WTC11 (cell line): Measurements from ENCODE around the gene ICAM3. TPM values are rescaled to one million over a fixed set of nuclear protein-coding genes. Genes with fewer than 3 reads are reported as not detected.
A peak's percentile ranks its signal among the peaks of the same experiment; 100 is the strongest.

Experiments
- CBFB ChIP-seq: sonication (generic); formaldehyde crosslinking; IDR thresholded peaks from 2 replicates; pipeline ENCODE4 v1.8.1; 2022; ENCODE audit warnings: mild to moderate bottlenecking, low read depth, missing genetic modification reagents
- CDX4 ChIP-seq: fragments of 250-450 bp; sonication (Bioruptor Pico); IDR thresholded peaks from 2 replicates; pipeline ENCODE4 v1.9.0; 2021; ENCODE audit warnings: moderate library complexity, mild to moderate bottlenecking, inconsistent platforms, borderline replicate concordance
- ETV6 ChIP-seq: sonication (generic); formaldehyde crosslinking; IDR thresholded peaks from 2 replicates; pipeline ENCODE4 v1.8.1; 2022; ENCODE audit warnings: mild to moderate bottlenecking, missing genetic modification reagents
- FOXJ3 ChIP-seq: sonication (generic); formaldehyde crosslinking; IDR thresholded peaks from 2 replicates; pipeline ENCODE4 v1.9.0; 2021; ENCODE audit warnings: missing genetic modification reagents, mild to moderate bottlenecking, borderline replicate concordance
- FOXK1 ChIP-seq: sonication (generic); formaldehyde crosslinking; IDR thresholded peaks from 2 replicates; pipeline ENCODE4 v1.8.0; 2022; ENCODE audit warnings: mild to moderate bottlenecking, moderate library complexity, missing genetic modification reagents
- GRHL2 ChIP-seq: fragments of 250-450 bp; sonication (Bioruptor Pico); IDR thresholded peaks from 2 replicates; pipeline ENCODE4 v1.8.0; 2022; ENCODE audit warnings: mild to moderate bottlenecking, moderate library complexity; ENCODE audit not compliant: insufficient replicate concordance, severe bottlenecking
- HMGA2 ChIP-seq: fragments of 250-450 bp; sonication (Bioruptor Pico); IDR thresholded peaks from 2 replicates; pipeline ENCODE4 v1.4.0; 2021; ENCODE audit warnings: mild to moderate bottlenecking, moderate library complexity
- HMGXB4 ChIP-seq: sonication (generic); formaldehyde crosslinking; IDR thresholded peaks from 2 replicates; pipeline ENCODE4 v1.8.1; 2023; ENCODE audit warnings: mild to moderate bottlenecking, moderate library complexity, missing genetic modification reagents
- IRF1 ChIP-seq: sonication (generic); formaldehyde crosslinking; IDR thresholded peaks from 2 replicates; pipeline ENCODE4 v1.8.0; 2023; ENCODE audit warnings: missing genetic modification reagents
- IRF2 ChIP-seq: sonication (generic); formaldehyde crosslinking; IDR thresholded peaks from 2 replicates; pipeline ENCODE4 v1.8.0; 2022; ENCODE audit warnings: low read depth, missing genetic modification reagents, borderline replicate concordance
- KAT7 ChIP-seq: sonication (generic); formaldehyde crosslinking; IDR thresholded peaks from 2 replicates; pipeline ENCODE4 v1.8.1; 2023; ENCODE audit warnings: missing genetic modification reagents, mild to moderate bottlenecking, borderline replicate concordance
- NFE2L1 ChIP-seq: sonication (generic); formaldehyde crosslinking; IDR thresholded peaks from 2 replicates; pipeline ENCODE4 v1.8.1; 2023; ENCODE audit warnings: missing genetic modification reagents
- NFYB ChIP-seq: sonication (generic); formaldehyde crosslinking; conservative IDR thresholded peaks from 2 replicates; pipeline ENCODE4 v1.8.0; 2022; ENCODE audit warnings: low read depth, missing genetic modification reagents
- NR2C2 ChIP-seq: sonication (generic); formaldehyde crosslinking; IDR thresholded peaks from 2 replicates; pipeline ENCODE4 v1.8.0; 2022; ENCODE audit warnings: mild to moderate bottlenecking, missing genetic modification reagents
- NR3C1 ChIP-seq: sonication (generic); formaldehyde crosslinking; conservative IDR thresholded peaks from 2 replicates; pipeline ENCODE4 v1.8.1; 2023; ENCODE audit warnings: low read depth, mild to moderate bottlenecking, missing genetic modification reagents
- OVOL2 ChIP-seq: fragments of 250-450 bp; sonication (Bioruptor Pico); IDR thresholded peaks from 2 replicates; pipeline ENCODE4 v1.9.0; 2021; ENCODE audit warnings: mild to moderate bottlenecking, borderline replicate concordance
- SOX15 ChIP-seq: fragments of 250-450 bp; sonication (Bioruptor Pico); IDR thresholded peaks from 2 replicates; pipeline ENCODE4 v1.9.0; 2021; ENCODE audit warnings: mild to moderate bottlenecking
- TCF7 ChIP-seq: sonication (generic); formaldehyde crosslinking; IDR thresholded peaks from 2 replicates; pipeline ENCODE4 v1.8.0; 2022; ENCODE audit warnings: mild to moderate bottlenecking, low read depth, missing genetic modification reagents, moderate library complexity
- TEAD1 ChIP-seq: sonication (generic); formaldehyde crosslinking; IDR thresholded peaks from 2 replicates; pipeline ENCODE4 v1.8.0; 2022; ENCODE audit warnings: mild to moderate bottlenecking, missing genetic modification reagents
- TP53 ChIP-seq: sonication (generic); formaldehyde crosslinking; IDR thresholded peaks from 2 replicates; pipeline ENCODE4 v1.8.1; 2023; ENCODE audit warnings: mild to moderate bottlenecking, missing genetic modification reagents
- USF2 ChIP-seq: sonication (generic); formaldehyde crosslinking; IDR thresholded peaks from 2 replicates; pipeline ENCODE4 v1.8.1; 2023; ENCODE audit warnings: mild to moderate bottlenecking, missing genetic modification reagents, moderate library complexity
- ZNF121 ChIP-seq: sonication (generic); formaldehyde crosslinking; IDR thresholded peaks from 2 replicates; pipeline ENCODE4 v1.8.0; 2023; ENCODE audit warnings: missing genetic modification reagents
- ZNF232 ChIP-seq: sonication (generic); formaldehyde crosslinking; IDR thresholded peaks from 2 replicates; pipeline ENCODE4 v1.8.0; 2022; ENCODE audit warnings: mild to moderate bottlenecking, missing genetic modification reagents
- ZNF396 ChIP-seq: fragments of 250-450 bp; sonication (Bioruptor Pico); IDR thresholded peaks from 2 replicates; pipeline ENCODE4 v1.8.0; 2021; ENCODE audit warnings: mild to moderate bottlenecking, moderate library complexity, borderline replicate concordance
- ZNF416 ChIP-seq: fragments of 250-450 bp; sonication (Bioruptor Pico); IDR thresholded peaks from 2 replicates; pipeline ENCODE4 v1.9.0; 2021; ENCODE audit warnings: mild to moderate bottlenecking, inconsistent platforms
- ZNF423 ChIP-seq: fragments of 250-450 bp; sonication (Bioruptor Pico); IDR thresholded peaks from 2 replicates; pipeline ENCODE4 v2.1.2; 2022; ENCODE audit warnings: mild to moderate bottlenecking, moderate library complexity
- ZSCAN18 ChIP-seq: fragments of 250-450 bp; sonication (Bioruptor Pico); IDR thresholded peaks from 2 replicates; pipeline ENCODE4 v2.1.2; 2022; ENCODE audit warnings: mild to moderate bottlenecking, moderate library complexity
- total RNA-seq: library from RNA; stranded (reverse); gene quantifications from 3 replicates; pipeline ENCODE4 v1.2.3, GENCODE V29; 2021
- TF ChIP-seq, protein P1 (sequence below): sonication (generic); formaldehyde crosslinking; IDR thresholded peaks from 2 replicates; pipeline ENCODE4 v1.8.1; 2022; ENCODE audit warnings: low read depth, missing genetic modification reagents, borderline replicate concordance
- TF ChIP-seq, protein P2 (sequence below): sonication (generic); formaldehyde crosslinking; IDR thresholded peaks from 2 replicates; pipeline ENCODE4 v1.8.0; 2023; ENCODE audit warnings: mild to moderate bottlenecking, missing genetic modification reagents

The ICAM3 gene
- total RNA-seq, 1 experiment from 2014 or later = 18.7 TPM

DNA sequence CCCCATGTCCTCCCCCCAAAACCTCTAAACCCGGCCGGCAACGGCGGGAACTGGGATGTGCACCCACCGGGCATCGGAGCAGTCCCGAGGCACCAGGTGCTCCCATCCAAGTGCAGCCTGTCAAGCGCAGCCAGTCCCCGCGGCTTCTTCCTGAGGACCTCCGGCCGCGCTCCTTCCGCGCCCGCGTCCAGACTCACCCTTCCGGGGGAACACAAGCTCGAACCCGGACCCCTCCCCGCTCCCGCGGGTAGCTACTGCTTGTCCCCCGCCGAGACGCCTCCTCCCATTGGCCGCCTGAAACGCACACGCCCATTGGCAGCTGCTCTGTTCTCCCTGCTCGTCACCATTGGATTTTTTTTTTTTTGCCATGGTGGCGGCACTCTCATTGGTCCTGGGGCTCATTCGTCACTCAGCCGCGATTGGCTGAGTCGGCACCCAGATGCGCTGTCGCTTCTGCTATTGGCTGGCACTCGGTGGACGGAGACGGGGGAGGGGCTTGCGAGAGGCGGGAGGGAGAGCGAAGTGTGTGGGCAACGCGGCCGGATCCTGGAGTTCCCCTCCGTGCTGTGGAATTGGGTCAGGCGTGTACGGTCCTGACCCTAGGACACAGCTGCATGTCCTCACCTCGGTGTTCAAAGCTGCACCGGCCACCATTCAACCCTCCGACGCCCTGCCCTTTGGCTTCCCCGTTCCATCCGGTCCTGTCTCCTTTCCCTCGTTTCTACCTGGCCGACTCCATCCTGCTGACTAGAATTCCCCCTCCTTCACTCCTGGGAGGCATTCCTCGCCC lies 41.1 kb upstream of the ICAM3 start, which contains the start of gene TYK2 (continued):
- peak; percentile 98 for TF ChIP-seq NFYB
- TF ChIP-seq HMGA2 (CRISPR knock-in tag) = no peak
- 0 out of 2 replicates have a peak, but pooled peaks have one; percentile 24 for TF ChIP-seq TP53 (CRISPR knock-in tag)
- TF ChIP-seq ZNF416 (CRISPR knock-in tag) = no peak
- TF ChIP-seq, protein P1, sequence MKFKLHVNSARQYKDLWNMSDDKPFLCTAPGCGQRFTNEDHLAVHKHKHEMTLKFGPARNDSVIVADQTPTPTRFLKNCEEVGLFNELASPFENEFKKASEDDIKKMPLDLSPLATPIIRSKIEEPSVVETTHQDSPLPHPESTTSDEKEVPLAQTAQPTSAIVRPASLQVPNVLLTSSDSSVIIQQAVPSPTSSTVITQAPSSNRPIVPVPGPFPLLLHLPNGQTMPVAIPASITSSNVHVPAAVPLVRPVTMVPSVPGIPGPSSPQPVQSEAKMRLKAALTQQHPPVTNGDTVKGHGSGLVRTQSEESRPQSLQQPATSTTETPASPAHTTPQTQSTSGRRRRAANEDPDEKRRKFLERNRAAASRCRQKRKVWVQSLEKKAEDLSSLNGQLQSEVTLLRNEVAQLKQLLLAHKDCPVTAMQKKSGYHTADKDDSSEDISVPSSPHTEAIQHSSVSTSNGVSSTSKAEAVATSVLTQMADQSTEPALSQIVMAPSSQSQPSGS = no peak
- TF ChIP-seq TCF7 (CRISPR knock-in tag) = no peak
- no peak for TF ChIP-seq ZNF423 (CRISPR knock-in tag)
- TF ChIP-seq ZNF396 (CRISPR knock-in tag) = no peak
- TF ChIP-seq FOXJ3 (CRISPR knock-in tag) = no peak
- TF ChIP-seq ZSCAN18 = no peak
- no peak for TF ChIP-seq KAT7
- TF ChIP-seq, protein P2, sequence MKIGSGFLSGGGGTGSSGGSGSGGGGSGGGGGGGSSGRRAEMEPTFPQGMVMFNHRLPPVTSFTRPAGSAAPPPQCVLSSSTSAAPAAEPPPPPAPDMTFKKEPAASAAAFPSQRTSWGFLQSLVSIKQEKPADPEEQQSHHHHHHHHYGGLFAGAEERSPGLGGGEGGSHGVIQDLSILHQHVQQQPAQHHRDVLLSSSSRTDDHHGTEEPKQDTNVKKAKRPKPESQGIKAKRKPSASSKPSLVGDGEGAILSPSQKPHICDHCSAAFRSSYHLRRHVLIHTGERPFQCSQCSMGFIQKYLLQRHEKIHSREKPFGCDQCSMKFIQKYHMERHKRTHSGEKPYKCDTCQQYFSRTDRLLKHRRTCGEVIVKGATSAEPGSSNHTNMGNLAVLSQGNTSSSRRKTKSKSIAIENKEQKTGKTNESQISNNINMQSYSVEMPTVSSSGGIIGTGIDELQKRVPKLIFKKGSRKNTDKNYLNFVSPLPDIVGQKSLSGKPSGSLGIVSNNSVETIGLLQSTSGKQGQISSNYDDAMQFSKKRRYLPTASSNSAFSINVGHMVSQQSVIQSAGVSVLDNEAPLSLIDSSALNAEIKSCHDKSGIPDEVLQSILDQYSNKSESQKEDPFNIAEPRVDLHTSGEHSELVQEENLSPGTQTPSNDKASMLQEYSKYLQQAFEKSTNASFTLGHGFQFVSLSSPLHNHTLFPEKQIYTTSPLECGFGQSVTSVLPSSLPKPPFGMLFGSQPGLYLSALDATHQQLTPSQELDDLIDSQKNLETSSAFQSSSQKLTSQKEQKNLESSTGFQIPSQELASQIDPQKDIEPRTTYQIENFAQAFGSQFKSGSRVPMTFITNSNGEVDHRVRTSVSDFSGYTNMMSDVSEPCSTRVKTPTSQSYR (CRISPR knock-in tag) = 0 out of 2 replicates have a peak, but pooled peaks have one; percentile 38
- no peak for TF ChIP-seq ZNF232 (CRISPR knock-in tag)
- TF ChIP-seq ETV6 (CRISPR knock-in tag) = no peak
- TF ChIP-seq CDX4 = no peak
- no peak for TF ChIP-seq GRHL2 (CRISPR knock-in tag)
- TF ChIP-seq ZNF121 = no peak
- no peak for TF ChIP-seq NR2C2 (CRISPR knock-in tag)
- peak; percentile 66; the same call in 1 of the 2 replicates for TF ChIP-seq FOXK1
- no peak for TF ChIP-seq USF2
- no peak for TF ChIP-seq OVOL2 (CRISPR knock-in tag)
- TF ChIP-seq NR3C1 = no peak
- TF ChIP-seq CBFB = no peak
- TF ChIP-seq HMGXB4 (CRISPR knock-in tag) = no peak
- peak; percentile 47; the same call in 1 of the 2 replicates for TF ChIP-seq NFE2L1 (CRISPR knock-in tag)
- no peak for TF ChIP-seq IRF2 (CRISPR knock-in tag)
- TF ChIP-seq IRF1 (CRISPR knock-in tag) = 0 out of 2 replicates have a peak, but pooled peaks have one; percentile 25
- TF ChIP-seq TEAD1 = no peak
- TF ChIP-seq SOX15 (CRISPR knock-in tag) = no peak
